ENCODE results near the gene PTPRN2.
"Not testable (repeated sequence)": the region's sequence is repeated elsewhere in the genome, so short reads cannot be mapped to it uniquely, and the experiment has no call there.

GRCh38 chr7:158626289-158626688 is 38.7 kb upstream of the PTPRN2 start:
- not testable (repeated sequence) for TF ChIP-seq POLR2A, CTCF, POLR2AphosphoS5 (IDR thresholded peaks at IDR 0.05)
